ENCODE results near the gene XYLT1.

Gene XYLT1

GRCh38 chr16:17252064-17252463 is 218.7 kb downstream of the XYLT1 start:
- TF ChIP-seq, protein P1, sequence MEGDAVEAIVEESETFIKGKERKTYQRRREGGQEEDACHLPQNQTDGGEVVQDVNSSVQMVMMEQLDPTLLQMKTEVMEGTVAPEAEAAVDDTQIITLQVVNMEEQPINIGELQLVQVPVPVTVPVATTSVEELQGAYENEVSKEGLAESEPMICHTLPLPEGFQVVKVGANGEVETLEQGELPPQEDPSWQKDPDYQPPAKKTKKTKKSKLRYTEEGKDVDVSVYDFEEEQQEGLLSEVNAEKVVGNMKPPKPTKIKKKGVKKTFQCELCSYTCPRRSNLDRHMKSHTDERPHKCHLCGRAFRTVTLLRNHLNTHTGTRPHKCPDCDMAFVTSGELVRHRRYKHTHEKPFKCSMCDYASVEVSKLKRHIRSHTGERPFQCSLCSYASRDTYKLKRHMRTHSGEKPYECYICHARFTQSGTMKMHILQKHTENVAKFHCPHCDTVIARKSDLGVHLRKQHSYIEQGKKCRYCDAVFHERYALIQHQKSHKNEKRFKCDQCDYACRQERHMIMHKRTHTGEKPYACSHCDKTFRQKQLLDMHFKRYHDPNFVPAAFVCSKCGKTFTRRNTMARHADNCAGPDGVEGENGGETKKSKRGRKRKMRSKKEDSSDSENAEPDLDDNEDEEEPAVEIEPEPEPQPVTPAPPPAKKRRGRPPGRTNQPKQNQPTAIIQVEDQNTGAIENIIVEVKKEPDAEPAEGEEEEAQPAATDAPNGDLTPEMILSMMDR (IDR thresholded peaks at IDR 0.05; ENCODE audit: low read depth, low read length, missing control alignments), result no peak
- no peak overlapping the region for H3K4me3 ChIP-seq (replicated peaks; ENCODE audit: low read depth, low read length)
- no peak for DNase-seq (ENCODE audit: extremely low read depth, low read depth)

GRCh38 chr16:17251496-17251895 is 219.3 kb downstream of the XYLT1 start:
- DNase-seq (ENCODE audit: extremely low read depth, low read depth), result no peak
- TF ChIP-seq, protein P1 (IDR thresholded peaks at IDR 0.05; ENCODE audit: low read depth, low read length, missing control alignments), result no peak
- H3K4me3 ChIP-seq (replicated peaks; ENCODE audit: low read depth, low read length), result no peak overlapping the region

- no peak for DNase-seq (ENCODE audit: extremely low read depth, low read depth)
- H3K4me3 ChIP-seq (replicated peaks; ENCODE audit: low read depth, low read length), result no peak overlapping the region
- TF ChIP-seq, protein P1 (IDR thresholded peaks at IDR 0.05; ENCODE audit: low read depth, low read length, missing control alignments), result no peak
Measured at GRCh38 chr16:17246974-17247732, 223.6 kb downstream of the XYLT1 start.

DNA sequence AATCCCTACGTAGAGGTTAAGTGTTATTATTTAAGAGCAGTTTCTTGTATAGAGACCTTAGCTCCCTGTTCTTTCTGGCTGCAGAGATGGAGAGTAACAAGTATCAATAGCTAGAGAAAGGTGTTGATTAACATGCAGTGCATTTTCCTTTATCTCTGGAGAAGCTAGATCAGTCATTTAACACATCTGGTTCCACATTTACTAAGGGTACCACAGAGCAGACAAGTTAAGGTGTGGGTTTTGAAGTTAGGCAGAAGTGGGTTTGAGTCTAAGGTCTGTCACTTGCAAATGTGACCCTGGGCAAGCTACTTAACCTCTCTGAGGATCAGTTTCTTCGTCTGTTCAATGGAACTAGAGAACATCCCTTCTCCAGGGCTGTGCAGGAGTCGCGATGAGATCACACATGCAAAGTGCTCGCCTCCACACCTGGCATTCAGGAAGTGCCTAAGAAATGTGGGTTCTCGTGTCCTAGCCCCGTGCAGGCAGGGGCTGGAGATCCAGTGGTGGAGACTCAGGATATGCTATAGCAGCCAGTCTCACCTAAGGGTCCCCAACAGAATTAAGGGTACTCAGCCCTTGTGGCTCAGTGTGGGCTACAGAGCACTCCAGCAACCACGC is 224.4 kb downstream of the XYLT1 start:
- no peak for DNase-seq (ENCODE audit: extremely low read depth, low read depth)
- H3K4me3 ChIP-seq (replicated peaks; ENCODE audit: low read depth, low read length), result no peak overlapping the region
- TF ChIP-seq, protein P1 (IDR thresholded peaks at IDR 0.05; ENCODE audit: low read depth, low read length, missing control alignments), result no peak

GRCh38 chr16:17245776-17246175 is 225.0 kb downstream of the XYLT1 start:
- TF ChIP-seq, protein P1 (IDR thresholded peaks at IDR 0.05; ENCODE audit: low read depth, low read length, missing control alignments), result no peak
- no peak overlapping the region for H3K4me3 ChIP-seq (replicated peaks; ENCODE audit: low read depth, low read length)
- no peak for DNase-seq (ENCODE audit: extremely low read depth, low read depth)

DNA sequence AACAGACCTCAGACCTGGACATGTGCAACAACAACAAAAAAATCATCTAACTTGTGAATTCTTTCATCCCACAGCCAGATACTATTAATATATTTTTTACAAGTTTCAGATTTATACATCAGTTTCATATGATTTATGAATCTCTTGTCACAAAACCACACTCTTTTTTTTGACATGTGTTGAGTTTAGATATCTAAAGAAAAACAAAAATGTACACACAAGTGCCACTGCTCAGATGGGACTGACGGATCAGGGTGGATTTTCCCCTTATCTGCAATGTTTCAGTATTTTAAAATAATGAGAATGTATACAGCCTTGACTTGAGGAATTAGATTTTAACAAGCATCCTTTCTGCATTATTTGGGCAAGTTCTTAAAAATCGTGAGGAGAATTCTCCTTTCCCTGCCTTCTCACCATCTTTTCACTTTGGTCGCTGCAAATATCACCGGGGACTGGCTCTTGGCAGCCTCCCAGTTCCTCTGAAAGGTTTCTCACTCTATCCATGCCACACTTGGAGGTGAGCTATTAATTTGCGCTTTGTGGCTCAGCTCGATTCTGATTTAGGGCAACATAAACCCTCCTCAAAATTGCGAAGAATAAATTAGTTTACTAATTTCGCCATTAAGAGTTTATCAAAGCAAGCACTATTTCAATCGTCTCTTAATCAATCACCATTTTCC is 225.7 kb downstream of the XYLT1 start:
- H3K4me3 ChIP-seq (replicated peaks; ENCODE audit: low read depth, low read length), result no peak overlapping the region
- DNase-seq (ENCODE audit: extremely low read depth, low read depth), result no peak
- TF ChIP-seq, protein P1 (IDR thresholded peaks at IDR 0.05; ENCODE audit: low read depth, low read length, missing control alignments), result no peak
